ENCODE results near the gene LMOD1. TPM values are rescaled to one million over a fixed set of nuclear protein-coding genes. Genes with fewer than 3 reads are reported as not detected.

The LMOD1 gene
- polyA plus RNA-seq, 3 donors: not detected

- peaks cover 0 to 14% (median 2%) of the 10 kb centered on the region in 7 donors for H3K9me3 Mint-ChIP-seq
- H3K27me3 Mint-ChIP-seq (ENCODE audit: low read depth in 3 of 3): peaks cover 42 to 51% (median 49%) of the 10 kb centered on the region in 3 donors
- no peak for TF ChIP-seq CTCF (IDR thresholded peaks at IDR 0.05)
- DNase-seq: no peak
- Histone ChIP-seq H3K9ac (ENCODE audit: insufficient read depth, low read length, poor library complexity, severe bottlenecking) (no peak overlapping the region), H3K27me3 (ENCODE audit: control insufficient read depth in 2 of 2, insufficient read depth in 2 of 2, low read length in 2 of 2) (peaks cover 33 to 45% of the 10 kb centered on the region in 2 donors), H4K20me1 (ENCODE audit: insufficient read depth, low read length) (no peaks in the 10 kb centered on the region), H3K36me3 (replicated peaks in 1 of 2; ENCODE audit: control insufficient read depth in 1 of 2, insufficient read depth in 2 of 2, low read length in 2 of 2) (no peaks in the 10 kb centered on the region), H3K4me1 (ENCODE audit: control insufficient read depth in 1 of 2, insufficient read depth in 2 of 2, low read length in 2 of 2) (peaks cover 0 to 9% of the 10 kb centered on the region in 2 donors), H3K79me2 (ENCODE audit: insufficient read depth, low read length) (no peaks in the 10 kb centered on the region), H3K27ac (ENCODE audit: low read depth in 1 of 2, low read length in 2 of 2) (no peak overlapping the region), H3K4me2 (replicated peaks; ENCODE audit: extremely low read depth, low read length, poor library complexity, severe bottlenecking) (no peak overlapping the region), H3K4me3 (replicated peaks in 1 of 3; ENCODE audit: low read depth in 2 of 3, low read length in 3 of 3) (no peak overlapping the region), H3K9me3 (replicated peaks in 1 of 2; ENCODE audit: control insufficient read depth in 1 of 2, insufficient read depth in 1 of 2, low read length in 2 of 2) (peaks cover 0 to 8% of the 10 kb centered on the region in 2 donors), H2AFZ (ENCODE audit: insufficient read depth, low read depth, low read length, poor library complexity, severe bottlenecking) (no peak overlapping the region)
- H3K4me1 Mint-ChIP-seq: peaks cover 14% of the 10 kb centered on the region
- WGBS (ENCODE audit: insufficient coverage): no CpG with 5 or more reads among the region's 3 CpGs
- peak overlapping the region in 1 of 2 donors; percentile 89 for H3K4me3 Mint-ChIP-seq
- intact Hi-C loops (cut with micrococcal nuclease): no loop called here
- no peaks in the 10 kb centered on the region for H3K36me3 Mint-ChIP-seq
- no peak overlapping the region for H3K27ac Mint-ChIP-seq
These were observed 1.7 kb downstream of the LMOD1 start for GRCh38 chr1:201944639-201945038.

- H3K27me3 Mint-ChIP-seq (ENCODE audit: low read depth in 3 of 3): peaks cover 42 to 52% (median 49%) of the 10 kb centered on the region in 3 donors
- H3K4me3 Mint-ChIP-seq: no peak overlapping the region
- Histone ChIP-seq H4K20me1 (ENCODE audit: insufficient read depth, low read length) (no peaks in the 10 kb centered on the region), H3K79me2 (ENCODE audit: insufficient read depth, low read length) (no peaks in the 10 kb centered on the region), H3K27ac (ENCODE audit: low read depth in 1 of 2, low read length in 2 of 2) (no peak overlapping the region), H3K9me3 (replicated peaks in 1 of 2; ENCODE audit: control insufficient read depth in 1 of 2, insufficient read depth in 1 of 2, low read length in 2 of 2) (peaks cover 0 to 8% of the 10 kb centered on the region in 2 donors), H3K4me2 (replicated peaks; ENCODE audit: extremely low read depth, low read length, poor library complexity, severe bottlenecking) (no peak overlapping the region), H3K27me3 (ENCODE audit: control insufficient read depth in 2 of 2, insufficient read depth in 2 of 2, low read length in 2 of 2) (peaks cover 33 to 42% of the 10 kb centered on the region in 2 donors), H3K4me3 (replicated peaks in 1 of 3; ENCODE audit: low read depth in 2 of 3, low read length in 3 of 3) (no peak overlapping the region), H2AFZ (ENCODE audit: insufficient read depth, low read depth, low read length, poor library complexity, severe bottlenecking) (no peak overlapping the region), H3K9ac (ENCODE audit: insufficient read depth, low read length, poor library complexity, severe bottlenecking) (no peak overlapping the region), H3K36me3 (replicated peaks in 1 of 2; ENCODE audit: control insufficient read depth in 1 of 2, insufficient read depth in 2 of 2, low read length in 2 of 2) (no peaks in the 10 kb centered on the region), H3K4me1 (ENCODE audit: control insufficient read depth in 1 of 2, insufficient read depth in 2 of 2, low read length in 2 of 2) (peaks cover 0 to 9% of the 10 kb centered on the region in 2 donors)
- no peak overlapping the region for H3K27ac Mint-ChIP-seq
- peaks cover 14% of the 10 kb centered on the region for H3K4me1 Mint-ChIP-seq
- peaks cover 0 to 14% (median 2%) of the 10 kb centered on the region in 7 donors for H3K9me3 Mint-ChIP-seq
- WGBS (ENCODE audit: insufficient coverage): no CpG with 5 or more reads among the region's 6 CpGs
- no peaks in the 10 kb centered on the region for H3K36me3 Mint-ChIP-seq
- TF ChIP-seq CTCF (IDR thresholded peaks at IDR 0.05): no peak
- no peak for DNase-seq
- intact Hi-C loops (cut with micrococcal nuclease): no loop called here
These were observed 2.3 kb downstream of the LMOD1 start for GRCh38 chr1:201944002-201944401.

Measured in CD14-positive monocyte (primary cell).